ENCODE measurements around the gene UNC13C.

GRCh38 chr15:54011656-54012055 is 33.4 kb downstream of the UNC13C start:
- no peak for TF ChIP-seq CEBPB (IDR thresholded peaks at IDR 0.05)
- TF ChIP-seq ZBTB7A (IDR thresholded peaks at IDR 0.05; ENCODE audit: low read depth): no peak
- TF ChIP-seq USF1 (IDR thresholded peaks at IDR 0.05): no peak
- TF ChIP-seq RAD21 (IDR thresholded peaks at IDR 0.05; ENCODE audit: low read depth): no peak
- no peak for TF ChIP-seq EP300 (IDR thresholded peaks at IDR 0.05; ENCODE audit: borderline replicate concordance)
- TF ChIP-seq YY1 (IDR thresholded peaks at IDR 0.05; ENCODE audit: low read depth): no peak

Measured in Ishikawa (cell line).